SK-N-SH (cell line): ENCODE measurements around the gene KRTAP21-2.

Experiments
- EP300 ChIP-seq, 2 experiments: IDR thresholded peaks; 2 replicates each; pipeline versions ENCODE4 v1.4.0 to v1.6.1; 2012; ENCODE audit warnings: borderline replicate concordance in 1 of 2, low read depth in 1 of 2, low read length in 1 of 2
- FOSL2 ChIP-seq: IDR thresholded peaks from 2 replicates; pipeline ENCODE4 v1.4.0; 2012; ENCODE audit warnings: low read depth, mild to moderate bottlenecking, moderate library complexity, borderline replicate concordance
- SIN3A ChIP-seq: IDR thresholded peaks from 2 replicates; pipeline ENCODE4 v1.6.1; 2012; ENCODE audit warnings: low read depth, mild to moderate bottlenecking, low read length, moderate library complexity, borderline replicate concordance
- TF ChIP-seq, protein P1 (sequence below): fragments of 200-600 bp; sonication (generic); IDR thresholded peaks from 2 replicates; pipeline ENCODE4 v1.6.1; 2017; ENCODE audit warnings: antibody characterized with exemption, mild to moderate bottlenecking, moderate library complexity

DNA sequence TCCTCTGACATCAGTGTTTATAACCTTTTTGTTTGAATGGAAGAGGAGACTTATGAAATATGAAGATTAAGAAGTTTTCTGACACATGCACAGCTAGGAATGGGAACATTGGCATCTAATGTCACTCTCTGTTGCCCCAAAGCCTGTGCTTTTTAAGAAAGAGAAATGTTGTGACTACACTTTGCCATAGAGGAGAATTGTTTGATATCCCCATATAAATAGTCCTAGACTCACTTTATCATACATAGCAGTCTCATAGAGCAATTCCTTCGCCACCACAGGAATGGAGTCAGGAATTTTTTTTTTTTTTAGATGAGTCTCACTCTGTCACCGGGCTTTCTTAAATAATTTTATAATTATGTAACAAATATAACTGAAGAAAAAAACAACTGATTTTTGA is 30.0 kb downstream of the KRTAP21-2 start:
- TF ChIP-seq FOSL2: peak; percentile 48; the same call in 1 of the 2 replicates
- TF ChIP-seq, protein P1, sequence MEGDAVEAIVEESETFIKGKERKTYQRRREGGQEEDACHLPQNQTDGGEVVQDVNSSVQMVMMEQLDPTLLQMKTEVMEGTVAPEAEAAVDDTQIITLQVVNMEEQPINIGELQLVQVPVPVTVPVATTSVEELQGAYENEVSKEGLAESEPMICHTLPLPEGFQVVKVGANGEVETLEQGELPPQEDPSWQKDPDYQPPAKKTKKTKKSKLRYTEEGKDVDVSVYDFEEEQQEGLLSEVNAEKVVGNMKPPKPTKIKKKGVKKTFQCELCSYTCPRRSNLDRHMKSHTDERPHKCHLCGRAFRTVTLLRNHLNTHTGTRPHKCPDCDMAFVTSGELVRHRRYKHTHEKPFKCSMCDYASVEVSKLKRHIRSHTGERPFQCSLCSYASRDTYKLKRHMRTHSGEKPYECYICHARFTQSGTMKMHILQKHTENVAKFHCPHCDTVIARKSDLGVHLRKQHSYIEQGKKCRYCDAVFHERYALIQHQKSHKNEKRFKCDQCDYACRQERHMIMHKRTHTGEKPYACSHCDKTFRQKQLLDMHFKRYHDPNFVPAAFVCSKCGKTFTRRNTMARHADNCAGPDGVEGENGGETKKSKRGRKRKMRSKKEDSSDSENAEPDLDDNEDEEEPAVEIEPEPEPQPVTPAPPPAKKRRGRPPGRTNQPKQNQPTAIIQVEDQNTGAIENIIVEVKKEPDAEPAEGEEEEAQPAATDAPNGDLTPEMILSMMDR: no peak
- no peak for TF ChIP-seq SIN3A
- TF ChIP-seq EP300 (IDR thresholded peaks at IDR 0.05; ENCODE audit: borderline replicate concordance in 1 of 2, low read depth in 1 of 2, low read length in 1 of 2): peak in 1 of 2 experiments; percentile 71; a peak in 2 of 4 replicates
